AG04449 (cell line): ENCODE measurements around the gene STMN3.

Source experiments
- CTCF ChIA-PET: fragments of 350-600 bp; formaldehyde crosslinking; extraction: SDS; loops from one replicate; lab custom pipeline; 2021; ENCODE audit warnings: antibody characterized with exemption; lab: Yijun Ruan, JAX
- POLR2A ChIA-PET: fragments of 400-600, 350-600 bp; formaldehyde crosslinking; extraction: SDS; loops from one replicate; lab custom pipeline; 2020; ENCODE audit warnings: antibody characterized with exemption, inconsistent platforms; lab: Yijun Ruan, JAX
- DNase-seq: peaks from one replicate; pipeline ENCODE4 v3.0.0-alpha.2; 2010; ENCODE audit warnings: low read depth, low spot score
- H3K4me3 ChIP-seq: 2 replicates; pipeline ENCODE4 v1.5.1; 2011; ENCODE audit warnings: low read depth, mild to moderate bottlenecking, control low read depth, low read length
- TF ChIP-seq, protein P1 (sequence below): IDR thresholded peaks from one replicate; pipeline ENCODE4 v1.5.1; 2011; ENCODE audit warnings: mild to moderate bottlenecking, moderate library complexity, low read length, control low read depth, inconsistent platforms; ENCODE audit not compliant: insufficient read depth; ENCODE audit errors: missing control alignments

STMN3 gene

DNA sequence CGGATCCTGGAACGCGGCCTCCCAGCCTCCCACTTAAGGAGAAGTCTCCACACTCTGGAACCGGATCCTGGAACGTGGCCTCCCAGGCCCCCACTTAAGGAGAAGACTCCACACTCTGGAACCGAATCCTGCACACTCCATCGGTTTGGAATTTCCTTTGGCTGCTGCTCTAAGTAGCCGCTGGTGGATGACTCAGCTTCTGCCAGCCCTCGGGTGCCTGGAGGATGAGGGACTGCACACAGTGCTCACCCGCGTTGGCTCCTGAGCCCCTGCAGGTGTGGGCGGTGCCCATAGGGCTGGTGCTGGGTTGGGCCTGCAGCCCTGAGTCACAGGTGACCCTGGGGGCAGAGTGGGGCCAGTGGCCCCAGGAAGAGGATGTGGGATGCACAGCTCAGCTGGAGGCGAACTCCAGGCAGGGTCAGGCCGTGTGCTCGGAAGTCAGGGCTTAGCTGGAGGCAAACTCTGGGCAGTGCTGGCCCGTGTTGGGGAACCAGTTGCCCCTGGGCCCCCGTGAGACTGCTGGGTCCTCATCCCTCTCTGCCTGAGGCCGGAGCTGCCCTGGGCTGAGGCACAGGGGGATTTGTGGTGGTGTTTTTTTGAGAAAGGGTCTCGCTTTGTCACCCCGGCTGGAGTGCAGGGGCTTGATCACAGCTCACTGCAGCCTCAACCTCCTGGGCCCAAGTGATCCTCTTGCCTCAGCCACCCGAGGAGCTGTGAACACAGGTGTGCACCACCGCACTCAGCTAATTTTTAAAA lies 29.3 kb upstream of the STMN3 start:
- DNase-seq = peak; percentile 80
- ChIA-PET POLR2A (interaction anchor here (0.6 to 2.1 kb wide), 10 partner anchors 9 to 390 kb away, joined by 3 to 12 read pairs (median 3); partner anchors contain the start of genes RTEL1 and TPD52L2), CTCF (interaction anchor here (0.8 to 2.1 kb wide), 4 partner anchors 21 to 146 kb away, joined by 3 to 10 read pairs (median 3); no protein-coding TSS in a partner anchor)
- H3K4me3 ChIP-seq = no peak overlapping the region
- TF ChIP-seq, protein P1, sequence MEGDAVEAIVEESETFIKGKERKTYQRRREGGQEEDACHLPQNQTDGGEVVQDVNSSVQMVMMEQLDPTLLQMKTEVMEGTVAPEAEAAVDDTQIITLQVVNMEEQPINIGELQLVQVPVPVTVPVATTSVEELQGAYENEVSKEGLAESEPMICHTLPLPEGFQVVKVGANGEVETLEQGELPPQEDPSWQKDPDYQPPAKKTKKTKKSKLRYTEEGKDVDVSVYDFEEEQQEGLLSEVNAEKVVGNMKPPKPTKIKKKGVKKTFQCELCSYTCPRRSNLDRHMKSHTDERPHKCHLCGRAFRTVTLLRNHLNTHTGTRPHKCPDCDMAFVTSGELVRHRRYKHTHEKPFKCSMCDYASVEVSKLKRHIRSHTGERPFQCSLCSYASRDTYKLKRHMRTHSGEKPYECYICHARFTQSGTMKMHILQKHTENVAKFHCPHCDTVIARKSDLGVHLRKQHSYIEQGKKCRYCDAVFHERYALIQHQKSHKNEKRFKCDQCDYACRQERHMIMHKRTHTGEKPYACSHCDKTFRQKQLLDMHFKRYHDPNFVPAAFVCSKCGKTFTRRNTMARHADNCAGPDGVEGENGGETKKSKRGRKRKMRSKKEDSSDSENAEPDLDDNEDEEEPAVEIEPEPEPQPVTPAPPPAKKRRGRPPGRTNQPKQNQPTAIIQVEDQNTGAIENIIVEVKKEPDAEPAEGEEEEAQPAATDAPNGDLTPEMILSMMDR = no peak

DNA sequence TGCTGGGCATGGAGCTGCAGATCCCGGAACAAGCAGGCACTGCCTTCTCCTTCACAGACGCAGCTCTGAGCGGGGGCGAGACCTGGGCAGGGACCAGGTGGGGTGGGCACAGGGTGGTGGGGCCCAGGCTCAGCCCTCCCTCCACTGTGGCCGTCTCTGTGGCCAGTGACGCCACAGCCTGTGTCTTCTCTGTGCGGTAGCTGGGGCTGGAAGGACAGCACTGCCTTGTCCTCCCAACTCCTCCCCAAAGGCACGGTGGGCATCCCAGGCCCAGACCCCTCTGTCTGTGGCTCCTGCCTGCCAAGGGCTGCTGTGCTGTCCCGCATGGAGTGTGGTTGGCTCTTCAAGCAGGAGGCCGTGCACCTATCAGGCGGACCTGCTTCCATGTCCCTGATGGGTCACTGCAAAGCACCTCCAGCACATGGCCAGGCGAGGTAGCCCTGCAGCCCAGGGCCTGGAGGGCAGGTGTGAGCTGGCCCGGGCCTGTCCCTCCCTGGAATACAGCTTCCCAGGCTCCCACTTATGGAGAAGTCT lies 28.5 kb upstream of the STMN3 start:
- POLR2A ChIA-PET = interaction anchor here (0.5 to 2.1 kb wide), 9 partner anchors 10 to 391 kb away, joined by 3 to 12 read pairs (median 4); partner anchors contain the start of genes RTEL1 and TPD52L2
- TF ChIP-seq, protein P1 = no peak
- H3K4me3 ChIP-seq = no peak overlapping the region
- CTCF ChIA-PET = interaction anchor here (0.7 to 2.1 kb wide), 2 partner anchors 100 to 143 kb away, joined by 3 to 10 read pairs; no protein-coding TSS in a partner anchor
- no peak for DNase-seq

DNA sequence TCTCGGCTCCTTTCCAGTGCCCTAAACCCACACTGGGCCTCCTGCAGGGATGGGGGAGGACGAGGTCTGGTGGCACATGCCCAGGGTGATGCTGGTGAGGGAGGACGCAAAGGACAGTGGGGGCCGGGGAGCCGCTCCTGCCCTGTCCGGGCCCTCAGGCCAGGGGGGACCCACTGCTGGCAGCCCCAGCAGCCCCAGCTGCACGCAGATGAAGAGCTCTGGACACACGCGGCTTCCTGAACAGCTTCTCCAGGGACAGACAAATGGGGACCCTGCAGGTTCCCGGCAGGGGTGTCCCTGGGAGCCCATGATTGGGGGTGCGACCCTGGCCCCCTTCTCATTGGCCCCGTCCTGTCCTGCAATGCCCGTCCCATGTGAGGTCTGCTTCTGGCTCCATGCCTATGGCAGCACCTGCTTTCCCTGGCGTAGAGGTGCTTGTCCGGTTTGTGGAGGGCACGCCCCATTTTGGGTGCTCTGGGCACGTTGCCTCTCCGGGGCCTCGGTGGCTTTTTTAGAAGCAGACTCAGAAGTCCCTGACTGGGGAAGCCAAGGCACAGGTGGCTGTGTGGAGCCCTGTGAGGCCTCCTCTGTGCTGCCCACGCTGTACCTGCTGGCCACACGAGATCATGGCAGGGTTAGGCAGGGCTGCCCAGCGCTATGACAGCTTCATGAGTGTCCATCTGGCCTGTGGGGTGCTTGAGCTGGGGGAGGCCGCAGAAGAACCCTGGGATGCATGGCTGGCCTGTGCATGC lies 27.8 kb upstream of the STMN3 start:
- ChIA-PET POLR2A (no interaction called here), CTCF (interaction anchor here (0.7 to 2.1 kb wide), 2 partner anchors 99 to 142 kb away, joined by 3 to 10 read pairs; no protein-coding TSS in a partner anchor)
- no peak for DNase-seq
- TF ChIP-seq, protein P1 = no peak
- H3K4me3 ChIP-seq = no peak overlapping the region

DNA sequence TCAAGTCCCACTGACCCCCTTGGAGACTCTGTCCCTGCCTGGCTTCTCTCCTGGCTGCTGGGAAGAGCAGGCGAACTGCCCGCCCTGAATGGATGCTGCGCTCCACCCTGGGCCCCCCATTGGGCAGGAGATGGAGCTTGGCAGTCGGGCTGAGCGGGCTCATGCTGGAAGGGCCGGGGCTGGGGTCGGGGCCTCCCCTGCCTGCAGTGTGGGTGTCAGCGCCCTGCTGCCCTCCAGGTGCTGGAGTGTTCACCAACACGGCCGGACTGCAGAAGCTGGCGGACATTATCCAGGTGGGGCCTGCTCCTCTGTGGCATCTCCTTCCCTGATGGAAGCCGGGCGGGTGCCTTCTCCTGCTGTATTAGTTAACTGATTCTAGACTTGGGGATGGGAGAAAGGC lies 27.2 kb upstream of the STMN3 start:
- no peak for DNase-seq
- POLR2A ChIA-PET = no interaction called here
- TF ChIP-seq, protein P1 = no peak
- CTCF ChIA-PET = no interaction called here
- no peak overlapping the region for H3K4me3 ChIP-seq

DNA sequence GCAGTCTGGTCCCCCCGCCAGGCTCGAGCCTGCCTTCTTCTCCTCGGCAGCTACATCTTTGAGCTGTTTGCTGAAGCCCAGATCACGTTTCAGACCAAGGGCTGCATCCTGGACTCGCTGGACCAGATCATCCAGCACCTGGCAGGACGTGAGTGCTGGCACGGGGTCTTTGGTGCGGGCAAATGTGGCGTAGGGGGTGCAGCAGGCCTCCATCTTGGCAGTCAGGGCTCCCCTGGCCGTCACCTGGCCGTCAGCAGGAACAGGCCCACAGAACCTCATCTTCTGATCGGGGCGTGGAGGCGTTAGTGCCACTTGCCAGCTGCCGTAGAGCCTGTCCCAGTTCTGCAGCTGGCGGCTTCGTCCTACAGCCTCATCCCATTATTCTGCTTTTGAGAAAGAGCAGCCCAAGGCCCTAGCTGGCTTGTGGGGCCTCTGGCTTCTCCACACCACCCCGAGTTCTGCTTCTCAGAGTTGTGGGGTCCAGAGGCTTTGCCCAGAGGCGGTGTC lies 26.6 kb upstream of the STMN3 start:
- TF ChIP-seq, protein P1 = no peak
- CTCF ChIA-PET = no interaction called here
- POLR2A ChIA-PET = interaction anchor here (0.7 kb wide), 1 partner anchor 21 kb away, joined by 3 read pairs; the partner anchor contains the start of gene RTEL1

More for the DNA sequence above, 26.6 kb upstream of the STMN3 start:
- no peak for DNase-seq
- H3K4me3 ChIP-seq = no peak overlapping the region
